Right forelimb (tissue), 1 donor: ENCODE data around the gene SERF1A.
"Not testable (repeated sequence)": the region's sequence is repeated elsewhere in the genome, so short reads cannot be mapped to it uniquely, and the experiment has no call there.

ENCODE experiments used
- DNase-seq: peaks from one replicate; pipeline ENCODE4 v3.0.0-alpha.2; 2018

The SERF1A gene

DNA sequence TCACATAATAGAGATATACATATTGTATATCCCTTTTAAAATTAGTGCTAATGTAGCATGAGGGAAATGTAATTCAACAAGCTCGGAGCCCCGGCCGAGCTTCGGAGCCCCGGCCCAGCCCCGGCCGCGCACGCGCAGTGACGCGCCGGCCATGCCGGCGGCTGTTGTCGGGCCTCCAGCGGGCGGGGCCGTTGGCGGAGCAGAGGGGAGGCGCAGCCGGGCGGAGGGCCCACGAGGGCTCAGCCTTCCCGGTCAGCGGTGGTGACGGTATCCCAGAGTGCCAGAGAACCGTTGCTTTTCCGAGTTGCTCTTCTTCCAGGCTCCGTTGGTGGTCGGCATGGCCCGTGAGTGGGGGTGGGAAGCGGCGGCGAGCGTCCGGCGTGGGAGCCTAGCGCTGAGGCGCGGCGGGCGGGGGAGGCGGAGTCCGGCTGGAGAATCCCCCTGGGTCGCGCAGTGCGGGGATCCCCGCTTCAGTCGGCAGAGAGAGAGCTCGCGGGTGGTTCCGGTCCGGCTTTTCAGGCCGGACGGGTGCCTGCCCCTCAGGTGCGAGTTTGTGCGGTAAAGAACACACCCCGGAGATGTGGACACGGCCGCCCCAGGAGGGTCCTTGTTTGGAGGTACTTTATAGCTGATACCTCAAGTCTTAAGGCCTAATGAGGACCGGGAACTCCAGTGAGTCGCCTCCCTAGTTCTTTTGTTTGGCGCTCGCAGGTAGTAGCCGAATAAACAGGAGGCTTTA is at the start of gene SERF1A:
SERF1A (plus strand) TSS at position 137 of the 739 bp plus-strand sequence; CDS start at position 338, 201 bp downstream.
- not testable (repeated sequence) for DNase-seq

DNA sequence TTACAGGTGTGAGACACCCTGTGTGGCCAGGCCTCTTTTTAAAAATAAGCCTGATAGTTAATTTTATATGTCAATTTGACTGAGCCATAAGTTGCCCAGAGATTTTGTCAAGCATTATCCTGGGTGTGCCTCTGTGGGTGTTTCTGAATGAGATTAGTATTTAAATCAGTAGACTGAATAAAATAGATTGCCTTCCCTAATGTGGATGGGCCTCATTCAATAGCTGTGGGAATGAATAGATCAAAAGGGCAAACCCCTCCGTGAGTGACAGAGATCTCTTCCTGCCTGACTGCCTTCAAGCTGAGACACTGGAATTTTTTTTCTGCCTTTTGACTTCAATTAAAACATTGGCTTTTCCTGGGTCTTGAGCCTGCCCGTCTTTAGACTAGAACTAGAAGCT is 33.7 kb upstream of the SERF1A start:
- not testable (repeated sequence) for DNase-seq

DNA sequence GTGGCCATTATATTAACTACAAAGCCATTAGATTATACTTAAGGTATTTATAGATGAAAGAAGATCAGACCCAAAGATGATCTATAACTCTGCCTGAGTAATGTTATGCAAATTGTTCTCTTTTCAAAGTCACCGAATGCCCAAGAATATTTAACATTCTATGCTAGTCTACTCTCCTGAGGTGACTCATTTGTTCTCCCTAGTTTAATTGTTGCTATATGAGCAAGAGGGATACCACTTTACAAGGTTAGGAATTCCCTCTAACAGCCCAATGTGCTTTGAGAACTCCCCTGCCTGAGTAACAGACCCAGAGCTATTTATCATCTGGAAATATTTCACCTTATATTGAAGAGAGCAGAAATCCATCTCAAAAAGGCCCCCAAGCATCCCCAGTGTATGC is 29.8 kb upstream of the SERF1A start:
- DNase-seq = not testable (repeated sequence)

DNA sequence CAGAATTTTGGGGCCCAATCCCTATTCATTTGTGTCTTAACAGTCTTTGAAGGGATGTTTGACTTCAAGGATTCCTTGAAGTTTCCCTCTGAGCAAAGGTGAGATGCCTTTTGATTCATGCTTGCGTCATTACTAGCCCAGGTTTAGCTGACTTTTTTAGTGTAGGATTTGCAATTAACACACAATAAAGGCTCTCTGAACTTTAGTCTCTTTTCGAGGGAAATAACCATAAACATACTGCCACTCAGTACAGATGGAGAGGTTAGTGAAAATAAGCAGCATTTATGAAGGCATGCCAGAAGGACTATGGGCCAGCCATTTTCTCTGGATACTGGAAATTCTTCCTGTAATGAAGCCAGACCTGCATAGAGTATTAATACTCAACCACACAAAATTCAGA is 4.4 kb upstream of the SERF1A start:
- not testable (repeated sequence) for DNase-seq

DNA sequence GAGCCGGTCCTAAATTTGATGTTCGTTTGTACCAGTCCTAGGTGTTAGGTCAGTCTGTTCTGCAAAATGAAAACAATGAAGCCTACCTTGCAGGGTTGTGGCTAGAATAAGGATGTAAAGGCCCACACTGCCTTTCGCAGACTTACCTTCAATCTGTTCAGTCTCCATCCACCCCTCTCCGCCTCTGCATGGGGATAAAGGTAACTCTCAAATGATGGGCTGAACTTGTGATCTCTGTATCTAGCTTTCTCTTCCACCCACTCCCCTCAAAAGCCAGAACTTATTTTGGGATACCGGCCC is 753 bp downstream of the SERF1A start:
- not testable (repeated sequence) for DNase-seq

DNA sequence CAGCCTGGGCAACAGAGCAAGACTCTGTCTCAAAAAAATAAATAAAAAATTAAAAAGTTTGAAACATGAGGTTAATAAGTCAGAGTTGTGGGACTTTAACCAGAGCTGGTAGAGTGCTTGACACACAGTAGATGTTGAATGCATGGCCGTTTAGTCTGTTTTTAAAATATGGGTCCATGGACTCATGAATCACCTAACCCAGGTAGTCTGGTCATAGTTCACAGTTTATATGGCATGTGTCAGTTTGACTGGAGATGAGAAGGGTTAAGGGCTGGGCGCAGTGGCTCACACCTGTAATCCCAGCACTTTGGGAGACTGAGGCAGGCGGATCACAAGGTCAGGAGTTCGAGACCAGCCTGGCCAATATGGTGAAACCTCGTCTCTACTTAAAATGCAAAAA is 6.2 kb downstream of the SERF1A start:
- not testable (repeated sequence) for DNase-seq

DNA sequence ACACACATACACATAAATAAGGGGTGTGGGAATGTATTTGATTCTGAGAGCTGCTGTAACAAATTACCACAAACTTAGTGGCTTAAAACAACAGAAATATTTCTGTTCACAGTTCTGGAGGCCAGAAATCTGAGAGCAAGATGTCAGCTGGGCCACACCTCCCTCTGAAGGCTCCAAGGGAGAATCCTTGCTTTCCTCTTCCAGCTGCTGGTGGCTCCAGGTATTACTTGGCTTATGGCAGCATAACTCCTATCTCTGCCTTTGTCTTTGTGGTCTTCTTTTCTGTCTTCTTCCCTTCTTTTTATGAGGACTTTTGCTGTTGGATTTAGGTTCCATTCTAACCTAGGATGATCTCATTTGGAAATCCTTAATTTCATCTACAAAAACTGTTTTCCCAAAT is 16.4 kb downstream of the SERF1A start:
- DNase-seq = not testable (repeated sequence)

DNA sequence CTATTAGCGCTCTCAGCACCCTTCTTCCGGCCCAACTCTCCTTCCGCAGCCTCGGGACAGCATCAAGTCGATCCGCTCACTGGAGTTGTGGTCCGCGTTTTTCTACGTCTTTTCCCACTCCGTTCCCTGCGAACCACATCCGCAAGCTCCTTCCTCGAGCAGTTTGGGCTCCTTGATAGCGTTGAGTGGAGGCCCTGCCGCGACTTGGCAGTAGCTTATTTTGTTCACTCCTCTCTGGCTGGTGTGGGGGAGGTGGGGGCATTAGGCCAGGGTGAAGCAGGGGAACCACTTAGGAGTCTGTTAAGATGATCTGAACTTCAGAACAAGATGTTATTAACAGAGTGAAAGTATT is 24.7 kb downstream of the SERF1A start:
- DNase-seq = not testable (repeated sequence)

DNA sequence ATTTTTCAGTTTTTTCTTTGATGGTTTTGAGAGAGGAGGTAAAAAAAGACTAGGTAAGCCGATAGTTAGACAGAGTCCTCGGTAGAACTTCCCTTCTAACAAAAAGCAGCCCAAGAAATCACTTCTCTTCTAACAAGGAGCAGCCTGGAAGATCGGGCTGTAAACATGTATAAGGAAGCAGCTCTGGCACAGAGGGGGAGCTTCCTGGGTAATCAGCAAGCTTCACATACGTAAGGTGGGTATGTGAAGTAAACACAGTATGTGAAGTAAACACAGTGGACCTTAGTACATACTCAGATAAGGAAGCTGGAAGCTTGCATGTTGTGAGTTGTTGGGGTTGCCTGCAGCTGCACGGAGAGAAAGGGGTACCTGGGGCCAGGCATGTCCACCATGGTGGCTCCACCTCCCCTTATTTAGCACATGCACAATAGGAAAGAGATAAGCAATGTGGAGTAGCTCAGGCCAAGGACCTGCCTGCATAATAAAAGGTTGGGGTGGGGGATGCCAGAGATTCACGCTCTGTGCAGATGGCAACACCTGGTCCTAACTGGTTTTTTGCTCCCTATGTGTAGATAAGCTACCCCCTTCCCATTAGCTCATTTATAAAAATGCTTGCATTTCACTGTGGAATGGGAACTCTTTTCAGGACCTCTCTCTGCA is 31.4 kb downstream of the SERF1A start:
- not testable (repeated sequence) for DNase-seq

DNA sequence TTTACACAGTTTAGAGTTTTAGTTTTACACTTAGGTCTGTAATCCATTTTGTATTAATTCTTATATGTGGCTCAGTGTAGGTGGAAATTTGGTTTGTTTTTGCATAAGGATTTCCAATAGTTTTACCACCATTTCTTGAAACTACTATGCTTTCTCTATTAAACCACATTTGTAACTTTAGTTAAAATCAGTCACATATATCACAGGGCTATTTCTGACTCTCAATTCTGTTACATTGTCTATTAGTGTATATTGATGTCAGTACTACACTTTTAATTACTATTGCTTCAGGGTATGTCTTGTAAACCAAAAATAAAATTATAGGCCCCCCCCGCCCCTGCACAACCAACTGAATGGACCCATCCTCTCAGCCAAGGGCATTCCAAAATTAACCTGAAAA is 32.1 kb downstream of the SERF1A start:
- not testable (repeated sequence) for DNase-seq

DNA sequence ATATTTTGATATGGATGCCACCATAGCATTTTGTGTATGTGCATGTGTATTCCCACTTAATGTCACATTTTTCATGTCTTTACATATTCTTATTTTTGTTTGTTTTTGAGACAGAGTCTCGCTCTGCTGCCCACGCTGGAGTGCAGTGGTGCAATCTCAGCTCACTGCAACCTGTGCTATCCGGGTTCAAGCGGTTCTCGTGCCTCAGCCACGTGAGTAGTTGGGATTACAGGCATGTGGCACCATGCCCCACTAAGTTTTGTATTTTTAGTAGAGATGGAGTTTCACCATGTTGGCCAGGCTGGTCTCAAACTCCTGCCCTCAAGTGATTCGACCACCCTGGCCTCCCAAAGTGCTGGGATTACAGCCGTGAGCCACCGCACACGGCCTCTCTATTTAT is 52.6 kb downstream of the SERF1A start:
- not testable (repeated sequence) for DNase-seq
